H9 (cell line): Measurements from ENCODE around the gene EFCC1. TPM values are rescaled to one million over a fixed set of nuclear protein-coding genes. Genes with fewer than 3 reads are reported as not detected.

Experiments used
- DNase-seq: peaks from one replicate; pipeline ENCODE4 v3.0.0-alpha.2; 2017
- H2AFZ ChIP-seq: one replicate; pipeline ENCODE4 v1.6.1; 2013; ENCODE audit warnings: mild to moderate bottlenecking, low read length, control low read depth, moderate library complexity
- H2AK5ac ChIP-seq: 2 replicates; pipeline ENCODE4 v1.6.1; 2013; ENCODE audit warnings: low read length, control low read depth, mixed read lengths; ENCODE audit not compliant: insufficient read length
- H2BK120ac ChIP-seq: one replicate; pipeline ENCODE4 v1.6.1; 2013; ENCODE audit warnings: low read depth, mild to moderate bottlenecking, low read length, control low read depth, inconsistent platforms; ENCODE audit not compliant: poor library complexity, severe bottlenecking
- H2BK12ac ChIP-seq: 2 replicates; pipeline ENCODE4 v1.6.1; 2013; ENCODE audit warnings: low read length, control low read depth, mixed read lengths, low read depth; ENCODE audit not compliant: insufficient read length
- H2BK15ac ChIP-seq: 2 replicates; pipeline ENCODE4 v1.6.1; 2013; ENCODE audit warnings: low read depth, low read length, control low read depth
- H2BK20ac ChIP-seq: one replicate; pipeline ENCODE4 v1.6.1; 2013; ENCODE audit warnings: low read depth, mild to moderate bottlenecking, low read length, control low read depth, inconsistent platforms; ENCODE audit not compliant: poor library complexity, severe bottlenecking
- H2BK5ac ChIP-seq: 2 replicates; pipeline ENCODE4 v1.6.1; 2013; ENCODE audit warnings: low read length, control low read depth, mixed read lengths; ENCODE audit not compliant: insufficient read length
- H3K14ac ChIP-seq: 2 replicates; pipeline ENCODE4 v1.6.1; 2013; ENCODE audit warnings: low read length, control low read depth; ENCODE audit not compliant: insufficient read depth
- H3K18ac ChIP-seq: 2 replicates; pipeline ENCODE4 v1.6.1; 2013; ENCODE audit warnings: low read depth, mild to moderate bottlenecking, mixed read lengths, low read length, control low read depth; ENCODE audit not compliant: insufficient read length
- H3K23ac ChIP-seq: 2 replicates; pipeline ENCODE4 v1.6.1; 2013; ENCODE audit warnings: low read length, control low read depth, mixed read lengths, low read depth; ENCODE audit not compliant: insufficient read length
- H3K23me2 ChIP-seq: 2 replicates; pipeline ENCODE4 v1.6.1; 2013; ENCODE audit warnings: low read depth, mild to moderate bottlenecking, mixed read lengths, low read length, control low read depth; ENCODE audit not compliant: insufficient read length, poor library complexity, severe bottlenecking
- H3K27ac ChIP-seq: 2 replicates; pipeline ENCODE4 v1.5.1; 2013; ENCODE audit warnings: low read length, control low read depth, mixed read lengths, low read depth; ENCODE audit not compliant: insufficient read length
- H3K27me3 ChIP-seq: 2 replicates; pipeline ENCODE4 v1.6.1; 2013; ENCODE audit warnings: low read length, control low read depth, inconsistent platforms; ENCODE audit not compliant: insufficient read depth
- H3K4ac ChIP-seq: 2 replicates; pipeline ENCODE4 v1.6.1; 2013; ENCODE audit warnings: low read depth, mild to moderate bottlenecking, control low read depth, inconsistent platforms, low read length, moderate library complexity
- H3K4me1 ChIP-seq: 2 replicates; pipeline ENCODE4 v1.6.1; 2013; ENCODE audit warnings: low read length, control low read depth, inconsistent platforms; ENCODE audit not compliant: insufficient read depth
- H3K4me2 ChIP-seq: 2 replicates; pipeline ENCODE4 v1.6.1; 2013; ENCODE audit warnings: low read length, control low read depth, mixed read lengths; ENCODE audit not compliant: insufficient read length, insufficient read depth
- H3K56ac ChIP-seq: 2 replicates; pipeline ENCODE4 v1.6.1; 2013; ENCODE audit warnings: low read depth, mild to moderate bottlenecking, mixed read lengths, low read length, control low read depth; ENCODE audit not compliant: insufficient read length
- H3K79me1 ChIP-seq: 2 replicates; pipeline ENCODE4 v1.6.1; 2013; ENCODE audit warnings: low read depth, mild to moderate bottlenecking, moderate library complexity, low read length, control low read depth, inconsistent platforms; ENCODE audit not compliant: insufficient read depth, poor library complexity, severe bottlenecking
- H3K79me2 ChIP-seq: 2 replicates; pipeline ENCODE4 v1.6.1; 2013; ENCODE audit warnings: low read length, control low read depth, inconsistent platforms; ENCODE audit not compliant: insufficient read depth
- H3K9ac ChIP-seq: 2 replicates; pipeline ENCODE4 v1.6.1; 2013; ENCODE audit warnings: low read length, control low read depth, mixed read lengths; ENCODE audit not compliant: insufficient read length; ENCODE audit errors: extremely low read depth
- H3K9me3 ChIP-seq: one replicate; pipeline ENCODE4 v1.6.1; 2013; ENCODE audit warnings: low read depth, low read length, inconsistent platforms; ENCODE audit not compliant: control insufficient read depth
- H3T11ph ChIP-seq: one replicate; pipeline ENCODE4 v1.6.1; 2013; ENCODE audit warnings: mild to moderate bottlenecking, low read length, control low read depth, inconsistent platforms
- H4K20me1 ChIP-seq: one replicate; pipeline ENCODE4 v1.6.1; 2013; ENCODE audit not compliant: control insufficient read depth, insufficient read length, insufficient read depth
- H4K5ac ChIP-seq: 2 replicates; pipeline ENCODE4 v1.6.1; 2013; ENCODE audit warnings: low read depth, mild to moderate bottlenecking, mixed read lengths, low read length, control low read depth; ENCODE audit not compliant: insufficient read length
- H4K8ac ChIP-seq: replicated peaks from 2 replicates; pipeline ENCODE4 v1.6.1; 2013; ENCODE audit warnings: low read length, control low read depth, mixed read lengths, low read depth; ENCODE audit not compliant: insufficient read length
- H4K91ac ChIP-seq: 2 replicates; pipeline ENCODE4 v1.6.1; 2013; ENCODE audit warnings: low read depth, mild to moderate bottlenecking, moderate library complexity, mixed read lengths, low read length, control low read depth; ENCODE audit not compliant: insufficient read length
- H3K27ac Mint-ChIP-seq, 3 experiments: 2 replicates in 2 of 3; 3 replicates in 1 of 3; pipeline ENCODE4 v1.8.0; 2020 to 2021; ENCODE audit warnings: mixed read lengths in 3 of 3, mild to moderate bottlenecking in 1 of 3, moderate library complexity in 1 of 3
- H3K27me3 Mint-ChIP-seq: 2 replicates; pipeline ENCODE4 v1.8.0; 2021; ENCODE audit warnings: low read depth, mild to moderate bottlenecking, moderate library complexity, mixed read lengths
- H3K36me3 Mint-ChIP-seq, 3 experiments: 2 replicates in 2 of 3; 3 replicates in 1 of 3; pipeline ENCODE4 v1.8.0; 2020 to 2021; ENCODE audit warnings: low read depth in 3 of 3, mixed read lengths in 3 of 3; ENCODE audit not compliant: insufficient read depth in 1 of 3
- H3K4me1 Mint-ChIP-seq, 2 experiments: 2 replicates each; pipeline ENCODE4 v1.8.0; 2020; ENCODE audit warnings: mixed read lengths in 2 of 2
- H3K4me3 Mint-ChIP-seq, 2 experiments: 2 replicates in 1 of 2; 3 replicates in 1 of 2; pipeline ENCODE4 v1.8.0; 2020 to 2021; ENCODE audit warnings: mild to moderate bottlenecking in 2 of 2, mixed read lengths in 2 of 2, moderate library complexity in 1 of 2
- H3K9me3 Mint-ChIP-seq, 2 experiments: 2 replicates in 1 of 2; 3 replicates in 1 of 2; pipeline ENCODE4 v1.8.0; 2020; ENCODE audit warnings: mild to moderate bottlenecking in 2 of 2, mixed read lengths in 2 of 2, moderate library complexity in 1 of 2
- WGBS: extraction: QIAGEN DNeasy Blood & Tissue Kit; methylation state at CpG from one replicate; pipeline ENCODE4 v1.1.7; 2013; ENCODE audit warnings: missing lambda C conversion rate, low lambda C conversion rate, mixed read lengths; ENCODE audit not compliant: insufficient read length; ENCODE audit errors: extremely low coverage; 5-methylcytosine and 5-hydroxymethylcytosine counted together
- total RNA-seq: library from RNA; stranded (reverse); gene quantifications from 2 replicates; pipeline ENCODE4 v1.2.1, GENCODE V29; 2021
- TF ChIP-seq, protein P1 (sequence below): fragments of 200-600 bp; sonication (generic); conservative IDR thresholded peaks from 3 replicates; pipeline ENCODE4 v1.8.0; 2021; ENCODE audit warnings: antibody characterized with exemption, mild to moderate bottlenecking

Gene EFCC1
- total RNA-seq, 1 experiment from 2014 or later, result 0.09 TPM

DNA sequence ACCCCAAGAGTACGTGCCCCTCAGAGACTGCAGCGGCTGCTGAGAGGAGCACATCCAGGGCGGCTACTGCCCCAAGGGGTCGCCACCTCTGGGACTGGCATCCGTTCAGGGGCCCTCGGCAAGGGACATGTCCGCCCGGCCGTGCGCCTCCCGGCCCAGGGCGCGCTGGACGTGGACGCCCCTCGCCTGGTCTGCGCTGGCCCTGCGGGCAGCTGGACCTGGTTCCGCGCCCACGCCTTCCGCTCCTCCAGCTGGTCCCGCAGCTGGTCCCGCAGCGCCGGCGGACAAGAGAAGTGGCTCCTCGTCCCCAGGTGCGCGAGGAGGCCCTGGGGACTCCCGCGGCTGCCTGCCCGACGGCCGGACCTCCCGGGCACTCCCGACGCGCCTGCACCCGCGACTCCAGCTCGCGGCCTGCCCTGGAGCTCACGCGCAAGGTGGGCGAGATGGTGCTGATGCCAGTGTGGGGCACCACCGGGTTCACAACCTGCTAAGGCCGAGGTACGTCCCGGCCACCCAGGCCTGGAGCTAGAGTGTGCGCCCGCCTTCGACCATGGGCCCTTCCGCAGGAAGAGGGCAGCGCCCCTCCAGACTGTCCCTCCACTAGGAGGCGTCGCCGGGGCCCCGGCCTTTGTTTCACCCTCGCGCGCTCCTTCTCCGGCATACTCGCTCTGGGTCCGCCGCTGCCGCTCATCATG lies 45.1 kb downstream of the EFCC1 start:
- H3K4ac ChIP-seq, result no peak overlapping the region
- no peak overlapping the region for H3K56ac ChIP-seq
- no peak overlapping the region for H3K27ac ChIP-seq
- no peak overlapping the region for H3T11ph ChIP-seq
- H3K27me3 Mint-ChIP-seq, result peaks cover 2% of the 10 kb centered on the region; the same call in 1 of the 2 replicates
- no peak overlapping the region for H4K5ac ChIP-seq
- no peaks in the 10 kb centered on the region for H3K9me3 ChIP-seq
- H3K4me1 Mint-ChIP-seq, result peaks cover 0 to 13% of the 10 kb centered on the region in 2 experiments; a peak in 2 of 4 replicates
- H3K14ac ChIP-seq, result no peak overlapping the region
- H2BK120ac ChIP-seq, result no peak overlapping the region
- H3K23me2 ChIP-seq, result no peaks in the 10 kb centered on the region
- no peak overlapping the region for H2BK12ac ChIP-seq
- no peak overlapping the region for H4K91ac ChIP-seq
- H2BK5ac ChIP-seq, result no peak overlapping the region
- no peak overlapping the region for H2AFZ ChIP-seq
- no peak overlapping the region for H2AK5ac ChIP-seq
- peak; percentile 79 for DNase-seq
- no peak overlapping the region for H3K18ac ChIP-seq
- no CpG with 5 or more reads among the region's 67 CpGs for whole genome bisulfite sequencing
- no peaks in the 10 kb centered on the region for H4K20me1 ChIP-seq
- peaks cover 0 to 6% (median 0%) of the 10 kb centered on the region in 3 experiments; a peak in 2 of 7 replicates for H3K36me3 Mint-ChIP-seq
- H3K27ac Mint-ChIP-seq, result no peak overlapping the region
- H2BK20ac ChIP-seq, result no peak overlapping the region
- H4K8ac ChIP-seq, result no peak overlapping the region
- H3K9ac ChIP-seq, result no peak overlapping the region
- H3K27me3 ChIP-seq, result no peaks in the 10 kb centered on the region
- H2BK15ac ChIP-seq, result no peak overlapping the region
- no peak overlapping the region for H3K4me3 Mint-ChIP-seq
- peaks cover 10 to 19% of the 10 kb centered on the region in 2 experiments; a peak in 4 of 5 replicates for H3K9me3 Mint-ChIP-seq
- TF ChIP-seq, protein P1, sequence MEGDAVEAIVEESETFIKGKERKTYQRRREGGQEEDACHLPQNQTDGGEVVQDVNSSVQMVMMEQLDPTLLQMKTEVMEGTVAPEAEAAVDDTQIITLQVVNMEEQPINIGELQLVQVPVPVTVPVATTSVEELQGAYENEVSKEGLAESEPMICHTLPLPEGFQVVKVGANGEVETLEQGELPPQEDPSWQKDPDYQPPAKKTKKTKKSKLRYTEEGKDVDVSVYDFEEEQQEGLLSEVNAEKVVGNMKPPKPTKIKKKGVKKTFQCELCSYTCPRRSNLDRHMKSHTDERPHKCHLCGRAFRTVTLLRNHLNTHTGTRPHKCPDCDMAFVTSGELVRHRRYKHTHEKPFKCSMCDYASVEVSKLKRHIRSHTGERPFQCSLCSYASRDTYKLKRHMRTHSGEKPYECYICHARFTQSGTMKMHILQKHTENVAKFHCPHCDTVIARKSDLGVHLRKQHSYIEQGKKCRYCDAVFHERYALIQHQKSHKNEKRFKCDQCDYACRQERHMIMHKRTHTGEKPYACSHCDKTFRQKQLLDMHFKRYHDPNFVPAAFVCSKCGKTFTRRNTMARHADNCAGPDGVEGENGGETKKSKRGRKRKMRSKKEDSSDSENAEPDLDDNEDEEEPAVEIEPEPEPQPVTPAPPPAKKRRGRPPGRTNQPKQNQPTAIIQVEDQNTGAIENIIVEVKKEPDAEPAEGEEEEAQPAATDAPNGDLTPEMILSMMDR, result peak; percentile 58
- H3K79me1 ChIP-seq, result no peaks in the 10 kb centered on the region
- H3K4me1 ChIP-seq, result no peaks in the 10 kb centered on the region; the same call in 1 of the 2 replicates
- H3K4me2 ChIP-seq, result no peak overlapping the region
- H3K23ac ChIP-seq, result no peak overlapping the region
- no peaks in the 10 kb centered on the region for H3K79me2 ChIP-seq
